Daoy (cell line): ENCODE results near the gene TSPAN16. TPM values are rescaled to one million over a fixed set of nuclear protein-coding genes. Genes with fewer than 3 reads are reported as not detected.

Experiments used
- DNase-seq: peaks from one replicate; pipeline ENCODE4 v3.0.0-alpha.2; 2015; ENCODE audit warnings: low read depth
- total RNA-seq: library from RNA; depleted of rRNA; stranded (reverse); fragments of >200 nt; shearing (Covaris generic); gene quantifications from 2 replicates; pipeline ENCODE4 v1.2.3, GENCODE V29; 2014

TSPAN16 gene
- total RNA-seq, 1 experiment from 2014 or later: not detected

DNA sequence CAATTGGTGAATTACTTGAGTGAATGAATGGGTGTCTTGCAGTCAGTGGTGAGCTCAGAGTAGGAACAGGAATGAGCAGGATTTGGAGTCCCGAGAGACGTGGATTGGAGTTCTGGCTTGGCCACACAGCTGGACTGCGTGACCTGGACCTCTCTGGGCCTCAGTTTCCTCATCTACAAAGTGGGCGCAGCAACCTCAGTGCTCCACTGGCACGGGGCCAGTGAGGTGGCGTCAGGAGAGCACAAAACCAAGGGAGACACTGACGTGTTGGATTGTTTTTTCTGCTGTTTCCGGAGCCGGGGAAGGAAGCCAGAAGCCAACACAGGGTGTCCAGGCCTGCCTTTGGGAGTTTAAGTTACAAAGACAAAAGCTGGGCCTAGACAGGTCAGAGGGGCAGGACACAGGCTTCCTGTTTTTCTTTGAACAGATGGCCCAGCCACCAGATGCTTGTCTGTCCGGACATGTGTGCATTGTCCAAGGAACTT, 27.1 kb upstream of the TSPAN16 start:
- peak; percentile 72 for DNase-seq

DNA sequence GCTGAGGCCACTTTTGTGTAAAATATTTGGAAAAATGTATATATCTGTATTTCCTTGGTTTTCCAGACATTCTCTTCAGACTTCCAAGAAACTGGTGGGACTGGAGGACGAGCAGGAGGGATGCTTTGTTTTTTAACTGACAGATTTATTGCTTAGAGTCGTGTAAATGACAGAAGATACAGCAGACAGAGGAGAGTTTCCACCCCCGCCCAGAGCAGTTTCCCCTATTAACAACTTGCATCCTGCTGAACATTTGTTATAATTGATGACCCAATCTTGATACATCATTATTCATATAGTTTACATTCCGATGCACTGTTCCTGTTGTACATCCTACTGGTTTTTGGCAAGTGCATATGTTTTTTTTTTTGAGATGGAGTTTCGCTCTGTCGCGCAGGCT, 26.6 kb upstream of the TSPAN16 start:
- DNase-seq: no peak

DNA sequence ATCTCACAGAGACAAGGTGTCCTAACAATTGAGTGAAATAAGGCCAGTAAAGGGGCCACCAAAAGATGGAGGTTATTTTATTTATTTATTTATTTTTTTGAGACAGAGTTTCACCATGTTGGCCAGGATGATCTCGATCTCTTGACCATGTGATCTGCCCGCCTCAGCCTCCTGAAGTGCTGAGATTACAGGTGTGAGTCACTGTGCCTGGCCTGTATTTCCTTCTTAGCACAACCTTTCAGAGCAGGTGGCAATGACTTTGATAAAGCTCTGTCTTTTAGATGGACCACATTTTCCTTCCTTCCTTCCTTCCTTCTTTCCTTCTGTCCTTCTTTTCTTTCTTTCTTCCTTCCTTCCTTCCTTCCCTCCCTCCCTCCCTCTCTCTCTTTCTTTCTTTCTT, 22.7 kb upstream of the TSPAN16 start:
- DNase-seq: no peak

DNA sequence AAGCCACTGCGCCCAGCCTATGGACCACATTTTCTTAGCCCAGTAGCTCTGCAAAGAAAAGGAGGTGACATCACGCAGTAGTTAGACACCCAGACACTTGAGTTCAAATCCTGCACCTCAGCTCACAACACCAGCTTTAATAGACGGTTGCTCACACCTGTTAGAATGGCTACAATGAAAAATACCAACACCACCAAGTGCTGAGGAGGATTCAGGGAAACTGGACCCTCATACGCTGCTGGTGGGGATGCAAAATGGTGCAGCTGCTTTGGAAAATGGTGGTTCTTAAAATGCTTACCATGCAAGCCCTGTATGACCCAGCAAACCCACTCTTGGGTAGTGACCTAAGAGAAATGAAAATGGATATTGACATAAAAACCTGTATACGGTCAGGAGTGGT, 22.0 kb upstream of the TSPAN16 start:
- no peak for DNase-seq

DNA sequence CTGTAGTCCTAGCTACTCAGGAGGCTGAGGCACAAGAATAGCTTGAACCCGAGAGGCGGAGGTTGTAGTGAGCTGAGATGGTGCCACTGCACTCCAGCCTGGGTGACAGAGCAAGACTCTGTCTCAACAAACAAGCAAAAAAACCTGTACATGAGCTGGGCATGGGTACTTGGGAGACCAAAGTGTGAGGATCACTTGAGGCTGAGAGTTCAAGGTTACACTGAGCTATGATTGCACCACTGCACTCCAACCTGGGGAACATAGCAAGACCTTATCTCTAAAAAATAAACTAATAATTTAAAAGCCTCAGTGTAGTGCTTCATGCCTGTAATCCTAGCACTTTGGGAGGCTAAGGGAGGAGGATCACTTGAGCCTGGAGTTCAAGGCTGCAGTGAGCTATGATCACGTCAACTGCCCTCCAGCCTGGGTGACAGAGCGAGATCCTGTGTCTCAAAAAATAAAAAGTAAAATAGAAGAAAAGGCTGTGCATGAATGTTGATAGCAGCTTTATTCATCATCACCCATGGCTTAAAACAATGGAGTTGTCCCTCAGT, 21.4 kb upstream of the TSPAN16 start:
- DNase-seq: no peak

DNA sequence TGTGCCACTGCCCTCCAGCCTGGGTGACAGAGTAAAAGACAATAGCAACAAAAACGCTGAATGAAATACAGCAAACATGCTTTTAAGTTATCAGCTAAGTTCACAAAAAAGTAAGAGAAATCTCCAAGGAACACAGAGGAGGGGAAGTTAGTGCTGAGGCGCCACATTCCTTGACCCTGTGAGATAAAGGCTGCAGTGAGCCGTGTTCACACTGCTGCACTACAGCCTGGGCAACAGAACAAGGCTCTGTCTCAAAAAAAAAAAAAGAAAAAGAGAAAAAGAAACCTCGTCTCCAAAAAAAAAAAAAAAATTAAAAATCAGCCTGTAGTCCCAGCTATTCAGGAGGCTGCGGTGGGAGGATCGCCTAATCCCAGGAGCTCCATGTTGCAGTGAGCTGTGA, 17.3 kb upstream of the TSPAN16 start:
- no peak for DNase-seq

GRCh38 chr19:11279505-11280236, 16.3 kb upstream of the TSPAN16 start:
- DNase-seq: peak; percentile 43

- DNase-seq: no peak
These were observed 14.5 kb upstream of the TSPAN16 start for GRCh38 chr19:11281356-11282049.

DNA sequence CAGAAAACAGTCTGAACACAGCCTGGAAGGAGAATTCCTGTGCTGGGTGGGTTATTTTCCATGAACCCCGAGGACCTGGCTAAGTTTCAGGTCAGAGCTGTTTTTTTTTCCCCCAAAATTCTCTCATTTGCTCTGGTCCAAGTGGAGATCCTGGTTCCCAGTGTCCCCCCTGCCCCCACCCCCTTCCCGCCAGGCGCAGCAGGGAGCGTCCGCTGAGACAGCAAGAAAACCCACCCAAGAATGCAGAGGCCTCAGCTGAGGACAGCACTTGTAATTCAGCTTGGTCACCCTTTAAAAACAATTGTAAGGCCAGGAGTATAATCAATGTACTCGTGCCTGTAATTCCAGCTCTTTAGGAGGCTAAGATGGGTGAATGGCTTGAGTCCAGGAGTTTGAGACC, 11.4 kb upstream of the TSPAN16 start:
- no peak for DNase-seq

DNA sequence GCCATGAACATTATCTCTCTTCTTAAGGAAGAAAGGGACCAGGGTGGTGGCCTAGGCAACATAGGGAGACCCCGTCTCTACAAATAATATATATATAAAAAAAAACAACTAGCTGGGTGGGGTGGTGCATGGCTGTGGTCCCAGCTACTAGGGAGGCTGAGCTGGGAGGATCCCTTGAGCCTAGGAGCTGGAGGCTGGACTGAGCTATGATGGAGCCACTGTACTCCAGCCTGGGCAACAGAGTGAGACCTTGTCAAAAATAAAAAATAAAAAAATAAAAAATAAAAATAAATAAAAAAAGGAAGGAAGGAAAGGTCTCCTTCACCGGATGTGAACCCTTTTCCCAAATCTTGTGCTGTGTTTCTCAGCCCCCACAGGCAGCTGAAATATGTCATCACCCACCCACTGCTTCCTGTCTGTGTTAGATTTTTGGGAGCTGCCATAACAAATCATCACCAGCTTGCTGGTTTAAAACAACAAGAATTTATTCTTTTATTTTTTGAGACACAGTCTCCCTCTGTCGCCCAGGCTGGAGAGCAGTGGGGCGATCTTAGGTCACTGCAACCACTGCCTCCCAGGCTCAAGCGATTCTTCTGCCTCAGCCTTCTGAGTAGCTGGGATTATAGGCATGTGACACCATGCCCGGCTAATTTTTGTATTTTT, 9.5 kb upstream of the TSPAN16 start:
- DNase-seq: peak; percentile 50

- DNase-seq: no peak
These were observed 7.6 kb upstream of the TSPAN16 start for GRCh38 chr19:11288349-11288748.

GRCh38 chr19:11290256-11290655, 5.7 kb upstream of the TSPAN16 start:
- DNase-seq: no peak

GRCh38 chr19:11291415-11291814, 4.5 kb upstream of the TSPAN16 start:
- no peak for DNase-seq

DNA sequence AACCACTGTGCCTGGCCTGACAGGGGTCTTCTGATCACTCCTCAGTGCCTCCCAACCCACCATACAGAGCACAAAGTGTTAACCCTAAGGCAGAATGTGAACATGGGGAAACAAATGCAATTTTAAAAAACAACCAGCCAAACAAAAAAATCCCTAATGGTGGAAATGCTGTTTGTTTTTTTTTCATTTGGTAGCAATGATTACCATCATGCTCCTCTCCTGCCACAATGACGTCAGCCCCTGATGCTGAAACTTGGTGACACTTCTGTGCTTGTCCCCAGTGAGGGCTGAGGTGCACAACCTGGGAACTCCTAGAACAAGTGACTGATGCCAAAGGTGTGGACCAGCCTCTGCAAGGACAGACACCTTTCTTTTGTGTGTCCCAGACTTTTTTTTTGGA, 4.0 kb upstream of the TSPAN16 start:
- no peak for DNase-seq

DNA sequence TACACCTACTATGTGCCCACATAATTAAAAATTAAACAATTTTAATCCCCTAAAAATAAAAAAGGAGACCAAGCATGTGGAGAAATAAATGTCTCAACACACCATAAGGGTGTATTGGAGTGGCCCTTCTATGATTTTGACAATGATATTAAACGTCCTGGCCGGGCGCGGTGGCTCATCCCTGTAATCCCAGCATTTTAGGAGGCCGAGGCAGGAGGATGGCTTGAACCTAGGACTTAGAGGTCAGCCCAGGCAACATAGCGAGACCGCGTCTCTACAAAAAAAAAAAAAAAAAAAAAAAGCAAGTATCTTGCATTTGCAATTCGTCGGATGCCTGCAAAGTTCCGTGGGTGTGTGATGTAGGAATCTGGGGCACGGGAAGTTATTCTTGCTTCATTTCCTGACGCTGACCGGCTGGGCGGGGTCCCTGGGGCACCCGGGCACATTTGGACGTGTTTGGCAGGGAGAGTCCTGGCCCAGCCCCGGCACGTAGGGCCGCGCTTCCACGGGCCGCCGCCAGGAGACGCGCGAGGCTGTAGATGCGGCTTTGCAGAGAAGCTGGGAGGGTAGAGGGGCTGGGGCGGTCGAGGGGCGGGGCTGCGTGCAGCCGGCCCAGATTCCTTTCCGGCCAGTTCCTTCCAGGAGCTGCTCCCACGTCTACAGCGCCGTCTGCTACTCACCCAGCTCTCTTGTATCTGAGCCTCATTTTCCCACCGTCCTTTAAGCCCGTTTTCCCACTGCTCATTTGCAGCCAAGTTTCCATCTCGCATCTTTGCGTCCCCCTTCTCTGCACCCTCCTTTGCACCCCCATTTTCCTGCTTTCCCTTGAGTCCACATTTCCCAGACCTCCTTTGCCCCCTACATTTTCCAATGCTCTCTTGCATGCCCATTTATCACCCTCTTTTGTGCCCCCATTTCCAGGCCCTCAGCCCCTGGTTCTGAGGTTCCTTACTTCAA, 2.2 kb upstream of the TSPAN16 start:
- DNase-seq: peak; percentile 96

GRCh38 chr19:11295180-11295579, 780 bp upstream of the TSPAN16 start:
- no peak for DNase-seq

- DNase-seq: no peak
These were observed 304 bp downstream of the TSPAN16 start for GRCh38 chr19:11296264-11296663.

- no peak for DNase-seq
These were observed 4.2 kb downstream of the TSPAN16 start for GRCh38 chr19:11299946-11300810.

GRCh38 chr19:11300811-11301120, 4.8 kb downstream of the TSPAN16 start:
- DNase-seq: no peak

DNA sequence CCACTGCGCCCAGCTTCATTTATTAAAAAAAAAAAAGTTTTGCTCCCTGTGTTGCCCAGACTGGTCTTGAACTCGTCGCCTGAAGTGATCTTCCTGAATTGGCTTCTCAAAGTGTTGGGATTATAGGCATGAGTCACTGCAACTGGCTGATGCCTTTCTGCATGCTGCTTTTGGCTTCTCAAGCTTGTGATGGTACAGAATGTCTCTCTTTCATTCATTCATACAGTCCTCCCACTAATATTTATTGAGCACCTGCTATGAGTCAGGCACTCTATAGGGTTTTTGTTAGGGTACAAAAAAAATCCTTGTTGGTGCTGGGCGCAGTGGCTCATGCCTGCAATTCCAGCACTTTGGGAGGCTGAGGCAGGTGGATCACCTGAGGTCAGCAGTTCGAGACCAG, 9.0 kb downstream of the TSPAN16 start:
- DNase-seq: no peak

DNA sequence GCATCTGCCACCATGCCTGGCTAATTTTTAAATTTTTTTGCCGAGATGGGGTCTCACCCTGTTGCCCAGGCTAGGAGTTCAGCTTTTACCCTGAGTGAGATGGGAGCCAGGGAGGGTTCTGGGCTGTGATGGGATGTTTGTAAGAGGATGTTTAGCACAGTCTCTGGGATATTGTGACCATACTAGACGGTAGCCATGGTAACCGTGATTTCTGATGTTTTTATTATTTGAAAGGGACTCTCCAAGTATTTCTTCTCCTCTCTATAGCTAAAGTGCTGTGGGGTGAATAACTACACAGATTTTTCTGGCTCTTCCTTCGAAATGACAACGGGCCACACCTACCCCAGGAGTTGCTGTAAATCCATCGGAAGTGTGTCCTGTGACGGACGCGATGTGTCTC, 10.4 kb downstream of the TSPAN16 start:
- DNase-seq: no peak
